Tibial nerve (tissue), 4 donors: ENCODE results near the gene KRT80. TPM values are rescaled to one million over a fixed set of nuclear protein-coding genes. Genes with fewer than 3 reads are reported as not detected.

Experiments
- DNase-seq, 2 donors: peaks; one replicate each; pipeline ENCODE4 v3.0.0-alpha.2; 2019; ENCODE audit warnings: low spot score in 2 of 2
- H3K27ac ChIP-seq, 4 donors: fragments of 200-600 bp; sonication (generic) in 3 of 4; one replicate each; pipeline ENCODE4 v1.5.1; 2017 to 2019; ENCODE audit warnings: mild to moderate bottlenecking in 1 of 4
- H3K27me3 ChIP-seq, 2 donors: fragments of 200-600 bp; sonication (generic) in 1 of 2; one replicate each; pipeline versions ENCODE4 v1.5.1 to v1.6.0; 2017 to 2019
- H3K36me3 ChIP-seq, 3 donors: fragments of 200-600 bp; sonication (generic); one replicate each; pipeline ENCODE4 v1.5.1; 2018 to 2019
- H3K4me1 ChIP-seq, 4 donors: fragments of 200-600 bp; sonication (generic) in 3 of 4; one replicate each; pipeline ENCODE4 v1.5.1; 2017 to 2019
- H3K4me3 ChIP-seq, 4 donors: fragments of 200-600 bp; sonication (generic) in 3 of 4; one replicate each; pipeline ENCODE4 v1.5.1; 2017 to 2019; ENCODE audit warnings: mild to moderate bottlenecking in 1 of 4, moderate library complexity in 1 of 4
- H3K9me3 ChIP-seq, 4 donors: fragments of 200-600 bp; sonication (generic) in 3 of 4; one replicate each; pipeline ENCODE4 v1.5.1; 2017 to 2019
- CTCF ChIP-seq, 5 experiments: fragments of 200-600 bp in 3 of 5; fragments of 450-650 bp in 2 of 5; sonication (generic) in 3 of 5; IDR thresholded peaks; one replicate each; pipeline ENCODE4 v1.5.1; 2016 to 2019; ENCODE audit warnings: antibody characterized with exemption in 5 of 5, mild to moderate bottlenecking in 3 of 5, moderate library complexity in 2 of 5
- EP300 ChIP-seq, 2 donors: sonication (generic); formaldehyde crosslinking; IDR thresholded peaks; one replicate each; pipeline ENCODE4 v1.6.1; 2017; ENCODE audit warnings: antibody characterized with exemption in 2 of 2, mild to moderate bottlenecking in 1 of 2
- POLR2A ChIP-seq, 2 donors: fragments of 450-650 bp; IDR thresholded peaks; one replicate each; pipeline ENCODE4 v1.6.1; 2017; ENCODE audit warnings: antibody characterized with exemption in 2 of 2, mild to moderate bottlenecking in 2 of 2, moderate library complexity in 2 of 2
- WGBS, 2 donors: methylation state at CpG; one replicate each; pipeline ENCODE4 v1.1.5; 2018; 5-methylcytosine and 5-hydroxymethylcytosine counted together
- total RNA-seq, 4 donors: library from RNA; depleted of rRNA; stranded (reverse); fragments of >200 nt; gene quantifications; one replicate each; pipeline ENCODE4 v1.1.0, GENCODE V29; 2016

The KRT80 gene
- total RNA-seq, 4 donors from 2014 or later: not detected

- H3K9me3 ChIP-seq: no peaks in the 10 kb centered on the region
- WGBS, 2 donors: 75 to 76% methylated on average over 8 of the region's 8 CpGs
- no peak overlapping the region for H3K27ac ChIP-seq
- DNase-seq: no peak
- no peaks in the 10 kb centered on the region for H3K36me3 ChIP-seq
- H3K27me3 ChIP-seq: no peaks in the 10 kb centered on the region
- H3K4me1 ChIP-seq: peaks cover 0 to 39% (median 12%) of the 10 kb centered on the region in 4 donors
- TF ChIP-seq POLR2A (IDR thresholded peaks at IDR 0.05) (no peak), CTCF (IDR thresholded peaks at IDR 0.05) (no peak), EP300 (IDR thresholded peaks at IDR 0.05) (no peak)
- no peak overlapping the region for H3K4me3 ChIP-seq
Measured at GRCh38 chr12:52195065-52195730, 3.4 kb upstream of the KRT80 start.

GRCh38 chr12:52193991-52194390, 2.2 kb upstream of the KRT80 start:
- DNase-seq: no peak
- WGBS, 2 donors: 66 to 68% methylated on average over 6 of the region's 6 CpGs
- no peaks in the 10 kb centered on the region for H3K9me3 ChIP-seq
- no peaks in the 10 kb centered on the region for H3K27me3 ChIP-seq
- TF ChIP-seq CTCF (IDR thresholded peaks at IDR 0.05) (no peak), POLR2A (IDR thresholded peaks at IDR 0.05) (no peak), EP300 (IDR thresholded peaks at IDR 0.05) (no peak)
- H3K4me1 ChIP-seq: peaks cover 0 to 34% (median 10%) of the 10 kb centered on the region in 4 donors
- H3K4me3 ChIP-seq: no peak overlapping the region
- no peaks in the 10 kb centered on the region for H3K36me3 ChIP-seq
- H3K27ac ChIP-seq: no peak overlapping the region

GRCh38 chr12:52193532-52193931, 1.7 kb upstream of the KRT80 start:
- no peak for DNase-seq
- H3K27ac ChIP-seq: peak overlapping the region in 1 of 4 donors; percentile 69
- H3K4me1 ChIP-seq: peaks cover 0 to 31% (median 10%) of the 10 kb centered on the region in 4 donors
- no peak overlapping the region for H3K4me3 ChIP-seq
- H3K36me3 ChIP-seq: no peaks in the 10 kb centered on the region
- H3K9me3 ChIP-seq: no peaks in the 10 kb centered on the region
- no peak for TF ChIP-seq EP300 (IDR thresholded peaks at IDR 0.05)
- no peak for TF ChIP-seq CTCF (IDR thresholded peaks at IDR 0.05)
- no peak for TF ChIP-seq POLR2A (IDR thresholded peaks at IDR 0.05)
- H3K27me3 ChIP-seq: no peaks in the 10 kb centered on the region
- WGBS, 2 donors: 76 to 81% methylated on average over 6 of the region's 6 CpGs

- Histone ChIP-seq H3K4me1 (peaks cover 0 to 41% (median 10%) of the 10 kb centered on the region in 4 donors), H3K27me3 (no peaks in the 10 kb centered on the region), H3K9me3 (no peaks in the 10 kb centered on the region), H3K27ac (peak overlapping the region in 2 of 4 donors; percentile 50 to 69), H3K4me3 (no peak overlapping the region), H3K36me3 (no peaks in the 10 kb centered on the region)
- WGBS, 2 donors: 85 to 86% methylated on average over 12 to 16 of the region's 16 CpGs
- no peak for DNase-seq
- TF ChIP-seq EP300 (IDR thresholded peaks at IDR 0.05) (no peak), CTCF (IDR thresholded peaks at IDR 0.05) (no peak), POLR2A (IDR thresholded peaks at IDR 0.05) (no peak)
Measured at GRCh38 chr12:52190860-52191729, 719 bp downstream of the KRT80 start.
